Measurements from ENCODE around the gene RPAP2.
"Not testable (repeated sequence)": the region's sequence is repeated elsewhere in the genome, so short reads cannot be mapped to it uniquely, and the experiment has no call there.

Gene RPAP2

DNA sequence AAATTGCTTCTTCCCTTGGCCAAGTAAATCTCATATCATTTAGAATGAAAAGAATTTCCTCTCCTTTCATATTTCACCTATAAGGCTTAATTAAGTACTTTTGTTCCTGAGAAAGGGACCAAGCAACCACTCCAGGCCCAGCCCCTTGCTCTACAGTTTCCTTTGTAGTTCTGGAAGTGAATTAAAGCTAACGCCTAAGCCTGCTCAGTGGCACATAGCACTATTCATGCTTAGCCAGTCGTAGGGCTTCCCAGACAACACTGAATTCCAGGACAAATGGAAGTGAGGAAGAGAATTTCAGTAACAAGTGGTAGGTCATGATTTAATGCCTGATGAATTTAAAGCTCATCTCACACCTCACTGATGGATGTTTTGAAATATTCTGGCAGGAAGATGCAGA lies 73.3 kb downstream of the RPAP2 start:
- H3K36me3 ChIP-seq (ENCODE audit: control insufficient read depth in 2 of 2, insufficient read depth in 1 of 2, low read length in 2 of 2), result peaks cover 6 to 17% of the 10 kb centered on the region in 2 experiments; a peak in 2 of 3 replicates
- no peak overlapping the region for H3K27ac ChIP-seq (ENCODE audit: extremely low read depth, low read depth, low read length)
- H3K4me3 ChIP-seq (ENCODE audit: low read depth, low read length), result no peak overlapping the region
- ChIA-PET CTCF (no interaction called here), POLR2A (no interaction called here)
- TF ChIP-seq ZNF292 (tag by site-specific recombination; IDR thresholded peaks at IDR 0.05; ENCODE audit: borderline replicate concordance, low read depth) (no peak), ZNF654 (tag by site-specific recombination; IDR thresholded peaks at IDR 0.05; ENCODE audit: low read depth) (no peak), ZNF843 (tag by site-specific recombination; IDR thresholded peaks at IDR 0.05) (no peak)
- H3K4me1 ChIP-seq (ENCODE audit: control insufficient read depth, insufficient read depth, low read length), result no peaks in the 10 kb centered on the region
- H3K9me3 ChIP-seq (ENCODE audit: control insufficient read depth, insufficient read depth, low read depth, low read length), result no peaks in the 10 kb centered on the region

- H3K4me1 ChIP-seq (ENCODE audit: control insufficient read depth, insufficient read depth, low read length), result no peaks in the 10 kb centered on the region
- H3K36me3 ChIP-seq (ENCODE audit: control insufficient read depth in 2 of 2, insufficient read depth in 1 of 2, low read length in 2 of 2), result peaks cover 6 to 7% of the 10 kb centered on the region in 2 experiments; a peak in 1 of 3 replicates
- TF ChIP-seq ZFP41 (tag by site-specific recombination; IDR thresholded peaks at IDR 0.05; ENCODE audit: borderline replicate concordance), result no peak
- TF ChIP-seq ZNF239 (tag by site-specific recombination; IDR thresholded peaks at IDR 0.05), result no peak
- no peak for TF ChIP-seq ZNF112 (tag by site-specific recombination; IDR thresholded peaks at IDR 0.05)
- TF ChIP-seq SP2 (tag by site-specific recombination; IDR thresholded peaks at IDR 0.05), result no peak
- no peak for TF ChIP-seq HOXD13 (CRISPR knock-in tag; IDR thresholded peaks at IDR 0.05; ENCODE audit: borderline replicate concordance)
- TF ChIP-seq KLF7 (tag by site-specific recombination; IDR thresholded peaks at IDR 0.05; ENCODE audit: borderline replicate concordance), result no peak
- no peak for TF ChIP-seq GFI1B (tag by site-specific recombination; IDR thresholded peaks at IDR 0.05)
- TF ChIP-seq ZNF274 (IDR thresholded peaks at IDR 0.05; ENCODE audit: low read length), result no peak
- no peak for TF ChIP-seq ZNF274 (tag by site-specific recombination; IDR thresholded peaks at IDR 0.05; ENCODE audit: borderline replicate concordance)
- no peak for TF ChIP-seq ZNF610 (tag by site-specific recombination; IDR thresholded peaks at IDR 0.05; ENCODE audit: borderline replicate concordance)
- H3K27ac ChIP-seq (ENCODE audit: extremely low read depth, low read depth, low read length), result no peak overlapping the region
- POLR2A ChIA-PET, result no interaction called here
- no peaks in the 10 kb centered on the region for H3K9me3 ChIP-seq (ENCODE audit: control insufficient read depth, insufficient read depth, low read depth, low read length)
- H3K4me3 ChIP-seq (ENCODE audit: low read depth, low read length), result no peak overlapping the region
- CTCF ChIA-PET, result interaction anchor here (0.7 kb wide), 1 partner anchor 1021 kb away, joined by 5 read pairs; no protein-coding TSS in a partner anchor
Observed at GRCh38 chr1:92374223-92374622, 75.4 kb downstream of the RPAP2 start.

GRCh38 chr1:92376345-92376744 lies 77.5 kb downstream of the RPAP2 start:
- TF ChIP-seq ZNF560 (tag by site-specific recombination; IDR thresholded peaks at IDR 0.05; ENCODE audit: borderline replicate concordance) (no peak), ZSCAN23 (tag by site-specific recombination; IDR thresholded peaks at IDR 0.05) (no peak), ZBTB7A (tag by site-specific recombination; IDR thresholded peaks at IDR 0.05; ENCODE audit: low read depth) (no peak), ZNF394 (tag by site-specific recombination; IDR thresholded peaks at IDR 0.05; ENCODE audit: borderline replicate concordance) (no peak), FEZF1 (tag by site-specific recombination; IDR thresholded peaks at IDR 0.05) (no peak), ZNF544 (tag by site-specific recombination; IDR thresholded peaks at IDR 0.05) (no peak), KLF17 (tag by site-specific recombination; IDR thresholded peaks at IDR 0.05) (no peak), ZNF596 (tag by site-specific recombination; IDR thresholded peaks at IDR 0.05) (no peak)
- CTCF ChIA-PET, result no interaction called here
- Histone ChIP-seq H3K36me3 (ENCODE audit: control insufficient read depth in 2 of 2, insufficient read depth in 1 of 2, low read length in 2 of 2) (peaks cover 0 to 13% of the 10 kb centered on the region in 2 experiments; a peak in 1 of 3 replicates), H3K4me3 (ENCODE audit: low read depth, low read length) (no peak overlapping the region), H3K27ac (ENCODE audit: extremely low read depth, low read depth, low read length) (no peak overlapping the region), H3K4me1 (ENCODE audit: control insufficient read depth, insufficient read depth, low read length) (no peaks in the 10 kb centered on the region), H3K9me3 (ENCODE audit: control insufficient read depth, insufficient read depth, low read depth, low read length) (no peaks in the 10 kb centered on the region)
- POLR2A ChIA-PET, result no interaction called here

DNA sequence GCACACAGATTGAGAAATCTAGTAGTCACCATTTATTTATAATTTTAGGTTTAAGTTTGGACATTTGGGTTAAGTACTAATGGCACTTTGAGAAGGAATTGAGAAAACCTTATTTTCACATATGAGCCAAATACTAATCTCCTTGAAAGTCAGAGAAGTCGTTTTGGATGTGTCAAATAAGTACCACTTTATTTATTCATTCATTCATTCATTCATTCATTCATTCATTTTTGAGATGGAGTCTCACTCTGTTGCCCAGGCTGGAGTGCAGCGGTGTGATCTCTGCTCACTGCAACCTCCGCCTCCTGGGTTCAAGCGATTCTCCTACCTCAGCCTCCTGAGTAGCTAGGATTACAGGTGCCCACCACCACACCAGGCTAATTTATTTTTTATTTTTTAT lies 79.1 kb downstream of the RPAP2 start:
- H3K9me3 ChIP-seq (ENCODE audit: control insufficient read depth, insufficient read depth, low read depth, low read length); POLR2A ChIA-PET; H3K27ac ChIP-seq (ENCODE audit: extremely low read depth, low read depth, low read length); H3K4me1 ChIP-seq (ENCODE audit: control insufficient read depth, insufficient read depth, low read length); CTCF ChIA-PET; H3K36me3 ChIP-seq (ENCODE audit: control insufficient read depth in 2 of 2, insufficient read depth in 1 of 2, low read length in 2 of 2); H3K4me3 ChIP-seq (ENCODE audit: low read depth, low read length): not testable (repeated sequence)

Data from HEK293 (cell line).